ENCODE measurements around the gene SRGAP1. TPM values are rescaled to one million over a fixed set of nuclear protein-coding genes. Genes with fewer than 3 reads are reported as not detected.
"Not testable (repeated sequence)": the region's sequence is repeated elsewhere in the genome, so short reads cannot be mapped to it uniquely, and the experiment has no call there.

SRGAP1 gene
- total RNA-seq, 1 experiment from 2014 or later = 3.7 TPM

DNA sequence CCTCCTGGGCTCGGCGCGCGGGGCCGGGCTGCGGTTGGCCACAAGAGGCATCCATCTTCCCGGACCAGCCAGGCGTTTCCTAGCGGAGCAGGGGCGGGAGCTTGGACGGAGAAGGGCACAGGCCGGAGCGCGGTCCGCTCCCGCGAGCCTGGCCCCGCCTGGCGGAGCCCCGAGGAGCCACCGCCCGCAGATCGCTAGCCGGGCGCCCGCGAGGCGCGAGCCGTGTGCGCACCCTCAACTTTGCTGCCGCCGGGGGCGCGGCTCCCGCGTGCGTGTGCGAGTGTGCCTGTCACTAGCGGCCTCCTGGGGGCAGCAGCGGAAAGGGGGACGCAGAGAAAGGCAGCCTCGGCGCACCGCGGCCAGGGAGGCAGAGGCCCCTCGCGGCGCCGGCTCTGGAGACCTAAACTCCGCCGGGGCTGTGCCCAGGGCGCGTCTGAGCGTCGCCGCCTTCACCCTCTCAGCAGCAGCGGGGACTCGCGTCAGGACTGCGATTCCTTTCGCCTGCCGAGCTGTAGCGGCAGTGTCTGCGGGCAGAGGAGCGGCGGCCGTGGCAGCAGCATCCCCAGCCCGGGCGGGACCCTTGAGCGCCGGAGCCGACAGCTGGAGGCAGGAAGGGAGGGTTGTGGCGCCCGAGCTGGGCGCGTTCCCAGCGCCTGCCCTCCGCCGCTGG lies 644 bp upstream of the SRGAP1 start:
- Histone ChIP-seq H3K27ac (peak overlapping the region; percentile 78), H3K4me1 (replicated peaks) (peaks cover 15% of the 10 kb centered on the region), H3K4me3 (peak overlapping the region; percentile 87), H3K9me3 (replicated peaks) (no peaks in the 10 kb centered on the region), H3K27me3 (replicated peaks) (no peaks in the 10 kb centered on the region), H3K36me3 (peaks cover 6% of the 10 kb centered on the region)
- peak; percentile 95 to 97 for DNase-seq (ENCODE audit: low read depth in 1 of 2, low spot score in 2 of 2)

DNA sequence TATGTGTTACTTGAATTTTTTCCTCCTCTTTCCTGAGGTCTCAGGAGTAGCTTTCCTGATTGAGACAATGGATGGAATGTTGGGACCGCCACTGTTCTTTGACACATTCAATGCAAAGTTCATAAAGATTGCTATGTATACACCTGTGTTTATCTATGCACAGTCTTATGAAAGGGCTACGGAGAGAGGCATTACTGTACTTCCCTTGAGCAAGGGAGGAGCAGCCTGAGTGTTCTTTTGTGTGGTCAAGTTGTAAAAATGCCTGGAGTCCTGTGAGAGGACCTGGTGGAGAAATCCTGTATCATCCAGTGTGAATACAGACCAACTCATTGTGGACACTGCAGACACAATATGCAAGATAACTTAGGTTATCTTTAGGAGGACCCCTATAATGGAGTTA lies 1.2 kb downstream of the SRGAP1 start:
- peaks cover 6% of the 10 kb centered on the region for H3K36me3 ChIP-seq
- no peaks in the 10 kb centered on the region for H3K9me3 ChIP-seq (replicated peaks)
- H3K4me3 ChIP-seq = peak overlapping the region; percentile 87
- H3K4me1 ChIP-seq (replicated peaks) = peaks cover 15% of the 10 kb centered on the region
- DNase-seq (ENCODE audit: low read depth in 1 of 2, low spot score in 2 of 2) = peak in 1 of 2 experiments; percentile 43
- H3K27ac ChIP-seq = no peak overlapping the region
- H3K27me3 ChIP-seq (replicated peaks) = no peaks in the 10 kb centered on the region

DNA sequence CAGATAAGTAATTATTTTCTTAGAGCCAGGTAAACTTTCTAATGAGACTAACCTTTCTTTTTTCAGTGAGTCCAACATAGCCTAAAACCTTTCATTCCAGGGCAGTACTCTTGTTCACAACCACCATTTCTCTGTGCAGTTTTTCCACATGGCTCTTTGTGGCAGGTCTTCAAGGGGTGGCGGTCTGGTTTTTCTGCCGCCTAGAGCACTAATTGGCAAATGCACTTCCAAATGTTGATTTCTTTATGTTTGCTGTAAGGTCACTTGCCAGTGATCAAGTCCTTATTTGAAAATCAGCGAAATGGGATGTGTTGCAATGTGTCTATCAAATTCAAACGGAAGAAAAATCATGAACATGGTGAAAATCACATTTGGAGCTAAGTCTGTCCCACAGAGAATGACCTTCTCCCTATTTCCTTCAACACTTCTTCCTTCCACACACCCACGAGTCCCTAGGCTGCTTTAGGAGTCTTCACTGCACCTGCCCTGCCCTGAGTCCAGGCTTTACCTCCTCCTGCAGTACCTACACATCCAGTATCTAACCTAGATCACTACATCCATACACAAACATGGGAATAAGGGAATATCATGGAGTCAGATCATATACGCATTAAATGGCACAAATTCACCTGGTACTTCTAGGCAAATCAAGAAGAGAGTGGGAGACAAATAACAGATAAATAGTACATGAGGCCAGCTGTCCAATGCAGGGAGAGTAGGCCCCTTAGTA lies 1.9 kb downstream of the SRGAP1 start:
- H3K27ac ChIP-seq = no peak overlapping the region
- H3K4me1 ChIP-seq (replicated peaks) = peaks cover 15% of the 10 kb centered on the region
- no peak for DNase-seq (ENCODE audit: low read depth in 1 of 2, low spot score in 2 of 2)
- no peaks in the 10 kb centered on the region for H3K9me3 ChIP-seq (replicated peaks)
- H3K36me3 ChIP-seq = peaks cover 6% of the 10 kb centered on the region
- peak overlapping the region; percentile 87 for H3K4me3 ChIP-seq
- no peaks in the 10 kb centered on the region for H3K27me3 ChIP-seq (replicated peaks)

DNA sequence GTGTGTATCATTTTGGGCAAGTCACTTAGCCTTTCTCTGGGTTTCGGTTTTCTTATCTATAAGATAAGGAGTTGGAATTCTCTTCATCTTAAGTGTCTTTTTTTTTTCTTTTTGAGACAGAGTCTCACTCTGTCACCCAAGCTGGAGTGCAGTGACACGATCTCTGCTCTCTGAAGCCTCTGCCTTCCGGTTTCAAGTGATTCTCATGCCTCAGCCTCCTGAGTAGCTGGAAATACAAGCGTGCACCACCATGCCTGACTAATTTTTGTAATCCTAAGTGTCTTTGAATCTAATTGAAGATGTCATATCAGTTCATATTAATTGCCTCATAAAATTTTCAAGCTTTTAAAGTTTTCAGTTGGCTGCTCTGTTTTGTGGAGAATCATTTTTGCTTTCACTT lies 4.0 kb downstream of the SRGAP1 start:
- peaks cover 6% of the 10 kb centered on the region for H3K36me3 ChIP-seq
- no peak for DNase-seq (ENCODE audit: low read depth in 1 of 2, low spot score in 2 of 2)
- H3K27ac ChIP-seq = no peak overlapping the region
- H3K4me3 ChIP-seq = no peak overlapping the region
- no peaks in the 10 kb centered on the region for H3K9me3 ChIP-seq (replicated peaks)
- H3K4me1 ChIP-seq (replicated peaks) = peaks cover 11% of the 10 kb centered on the region
- H3K27me3 ChIP-seq (replicated peaks) = no peaks in the 10 kb centered on the region

DNA sequence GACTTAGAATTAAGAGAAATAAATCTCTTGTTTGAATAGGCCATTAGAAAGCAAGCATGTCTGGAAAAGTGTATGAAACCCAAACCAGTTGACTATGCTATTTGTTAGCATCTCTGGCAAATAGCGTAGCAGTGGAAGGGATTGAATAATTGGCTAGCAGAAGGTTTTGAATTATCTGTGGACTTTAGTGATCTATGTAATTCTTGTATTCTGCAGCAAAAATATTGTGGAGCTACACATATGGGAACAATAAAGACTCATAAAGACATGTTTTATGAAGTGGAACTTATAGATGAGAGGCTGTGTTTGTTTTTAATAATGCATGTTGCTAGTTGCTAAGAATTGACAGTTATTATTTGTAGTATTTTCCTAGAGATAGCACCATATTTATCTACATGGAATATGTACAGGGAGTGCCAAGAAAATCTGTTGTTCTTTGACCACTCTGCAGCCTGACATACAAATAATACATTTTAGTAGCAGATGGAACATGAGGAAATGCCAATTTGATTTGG lies 4.7 kb downstream of the SRGAP1 start:
- H3K27me3 ChIP-seq (replicated peaks) = no peaks in the 10 kb centered on the region
- H3K4me3 ChIP-seq = no peak overlapping the region
- peaks cover 3% of the 10 kb centered on the region for H3K36me3 ChIP-seq
- H3K27ac ChIP-seq = no peak overlapping the region
- H3K4me1 ChIP-seq (replicated peaks) = peaks cover 11% of the 10 kb centered on the region
- no peak for DNase-seq (ENCODE audit: low read depth in 1 of 2, low spot score in 2 of 2)
- no peaks in the 10 kb centered on the region for H3K9me3 ChIP-seq (replicated peaks)

DNA sequence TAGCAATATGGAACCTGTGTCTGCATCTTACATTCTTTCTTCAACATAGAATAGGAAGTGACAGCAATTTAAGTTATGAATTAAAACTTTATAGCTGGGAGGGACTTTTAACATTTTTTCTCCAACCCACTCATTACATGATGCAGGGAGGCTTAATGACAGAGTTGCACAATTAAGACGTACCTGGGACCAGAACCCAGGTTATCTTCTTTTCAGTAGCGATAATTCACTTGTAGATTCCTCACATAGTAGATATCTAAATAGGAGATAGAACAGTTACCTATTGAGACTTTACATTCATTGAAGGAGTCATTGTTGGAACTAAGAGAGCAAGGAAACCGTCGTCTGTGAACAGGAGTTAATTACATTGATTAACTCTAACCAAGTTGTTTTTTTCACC lies 5.1 kb downstream of the SRGAP1 start:
- Histone ChIP-seq H3K36me3 (no peaks in the 10 kb centered on the region), H3K27ac (no peak overlapping the region), H3K4me1 (replicated peaks) (peaks cover 11% of the 10 kb centered on the region), H3K9me3 (replicated peaks) (no peaks in the 10 kb centered on the region), H3K4me3 (no peak overlapping the region), H3K27me3 (replicated peaks) (no peaks in the 10 kb centered on the region)
- DNase-seq (ENCODE audit: low read depth in 1 of 2, low spot score in 2 of 2) = no peak

DNA sequence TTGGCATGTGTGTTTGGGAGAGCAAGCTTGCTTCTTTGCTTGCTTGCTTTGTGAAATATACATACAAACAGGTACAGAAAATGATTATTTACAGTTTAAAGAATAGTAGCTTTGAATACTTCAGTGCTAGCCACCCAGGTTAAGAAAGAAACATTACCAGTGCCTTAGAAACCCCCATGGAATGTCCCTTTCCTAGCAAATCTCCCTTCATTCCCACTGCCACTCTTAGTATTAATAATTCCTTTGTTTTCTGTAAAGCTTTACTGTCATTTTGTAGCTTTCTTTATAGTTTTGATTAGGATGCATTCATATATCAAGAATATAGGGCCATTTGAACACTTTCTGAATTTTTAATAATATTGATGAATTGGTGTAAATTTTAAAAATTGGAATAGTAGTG lies 9.5 kb downstream of the SRGAP1 start:
- H3K4me3 ChIP-seq = no peak overlapping the region
- H3K27ac ChIP-seq = no peak overlapping the region
- no peaks in the 10 kb centered on the region for H3K9me3 ChIP-seq (replicated peaks)
- H3K4me1 ChIP-seq (replicated peaks) = peaks cover 5% of the 10 kb centered on the region
- H3K27me3 ChIP-seq (replicated peaks) = no peaks in the 10 kb centered on the region
- no peaks in the 10 kb centered on the region for H3K36me3 ChIP-seq
- no peak for DNase-seq (ENCODE audit: low read depth in 1 of 2, low spot score in 2 of 2)

DNA sequence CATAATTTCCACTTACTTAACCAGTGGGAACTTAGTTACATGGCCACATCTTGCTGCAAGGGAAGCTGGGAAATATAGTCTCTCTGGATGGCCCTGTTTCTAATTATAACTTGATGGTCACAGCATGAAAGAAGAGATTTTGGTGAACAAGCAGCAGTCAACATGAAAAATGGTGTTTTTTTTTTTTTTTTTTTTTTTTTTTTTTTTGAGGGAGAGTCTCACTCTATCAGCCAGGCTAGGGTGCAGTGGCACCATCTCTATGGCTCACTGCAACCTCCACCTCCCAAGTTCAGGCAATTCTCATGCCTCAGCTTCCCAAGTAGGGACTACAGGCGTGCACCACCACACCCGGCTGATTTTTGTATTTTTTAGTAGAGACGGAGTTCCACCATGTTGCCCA lies 10.8 kb downstream of the SRGAP1 start:
- no peak for DNase-seq (ENCODE audit: low read depth in 1 of 2, low spot score in 2 of 2)
- Histone ChIP-seq H3K36me3 (no peaks in the 10 kb centered on the region), H3K9me3 (replicated peaks) (no peaks in the 10 kb centered on the region), H3K27ac (no peak overlapping the region), H3K4me1 (replicated peaks) (peaks cover 5% of the 10 kb centered on the region), H3K4me3 (no peak overlapping the region), H3K27me3 (replicated peaks) (no peaks in the 10 kb centered on the region)

DNA sequence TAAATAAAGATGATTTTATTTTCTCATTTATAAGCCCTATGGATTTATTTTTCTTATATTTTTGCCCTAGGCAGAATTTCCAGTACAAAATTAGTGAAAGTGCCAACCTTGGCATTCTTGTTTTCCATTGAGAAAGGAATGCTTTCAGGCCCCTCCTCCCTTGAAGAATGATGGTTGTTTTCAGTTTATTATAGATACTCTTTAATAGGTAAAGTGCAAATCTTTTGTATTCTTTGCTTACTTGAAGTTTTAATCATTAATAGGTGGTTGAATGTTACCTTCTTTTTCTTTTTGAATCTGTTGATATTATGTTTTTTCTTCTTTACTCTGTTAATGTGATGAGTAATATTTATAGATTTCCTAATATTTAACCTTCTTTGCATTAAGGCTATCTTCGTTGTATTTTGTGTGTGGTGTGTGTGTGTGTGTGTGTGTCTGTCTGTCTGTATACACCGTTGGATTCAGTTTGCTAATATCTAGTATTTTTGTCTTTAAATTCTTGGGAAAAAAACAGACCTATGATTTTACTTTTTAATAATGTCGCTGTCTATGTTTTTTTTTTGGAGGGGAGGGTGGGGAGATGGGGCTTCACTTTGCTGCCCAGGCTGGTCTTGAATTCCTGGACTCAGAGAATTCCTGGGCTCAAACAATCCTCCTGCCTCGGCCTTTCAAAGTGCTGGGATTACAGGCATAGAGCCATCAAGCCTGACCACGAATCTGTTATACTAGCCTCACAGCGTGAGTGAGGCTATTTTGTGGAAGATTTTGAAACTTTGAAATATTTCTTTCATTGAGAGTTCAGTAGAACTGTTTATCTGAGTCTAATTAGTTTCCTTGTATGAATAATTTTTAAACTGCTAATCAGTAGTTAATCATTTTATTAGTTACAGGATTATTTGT lies 13.5 kb downstream of the SRGAP1 start:
- Histone ChIP-seq H3K27me3 (replicated peaks) (no peaks in the 10 kb centered on the region), H3K4me1 (replicated peaks) (peaks cover 23% of the 10 kb centered on the region), H3K27ac (no peak overlapping the region), H3K9me3 (replicated peaks) (no peaks in the 10 kb centered on the region), H3K4me3 (no peak overlapping the region), H3K36me3 (no peaks in the 10 kb centered on the region)
- DNase-seq (ENCODE audit: low read depth in 1 of 2, low spot score in 2 of 2) = no peak

DNA sequence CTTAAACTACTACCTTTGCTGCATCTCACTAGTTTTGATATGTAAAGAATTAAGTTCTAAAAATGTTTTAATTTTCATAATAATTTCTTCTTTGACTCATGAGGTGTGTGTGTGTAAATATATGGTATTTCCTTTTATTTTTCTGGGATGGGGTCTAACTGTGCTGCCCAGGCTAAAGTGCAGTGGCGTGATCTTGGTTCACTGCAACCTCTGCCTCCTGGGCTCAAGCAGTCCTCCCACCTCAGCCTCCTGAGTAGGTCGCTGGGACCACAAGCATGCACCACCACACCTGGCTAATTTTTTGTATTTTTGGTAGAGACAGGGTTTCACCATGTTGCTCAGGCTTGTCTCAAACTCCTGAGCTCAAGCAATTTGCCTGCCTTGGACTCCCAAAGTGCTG lies 15.4 kb downstream of the SRGAP1 start:
- not testable (repeated sequence) for H3K9me3 ChIP-seq (replicated peaks); H3K36me3 ChIP-seq; DNase-seq (ENCODE audit: low read depth in 1 of 2, low spot score in 2 of 2); H3K27ac ChIP-seq; H3K4me3 ChIP-seq; H3K27me3 ChIP-seq (replicated peaks)
- peaks cover 35% of the 10 kb centered on the region for H3K4me1 ChIP-seq (replicated peaks)

DNA sequence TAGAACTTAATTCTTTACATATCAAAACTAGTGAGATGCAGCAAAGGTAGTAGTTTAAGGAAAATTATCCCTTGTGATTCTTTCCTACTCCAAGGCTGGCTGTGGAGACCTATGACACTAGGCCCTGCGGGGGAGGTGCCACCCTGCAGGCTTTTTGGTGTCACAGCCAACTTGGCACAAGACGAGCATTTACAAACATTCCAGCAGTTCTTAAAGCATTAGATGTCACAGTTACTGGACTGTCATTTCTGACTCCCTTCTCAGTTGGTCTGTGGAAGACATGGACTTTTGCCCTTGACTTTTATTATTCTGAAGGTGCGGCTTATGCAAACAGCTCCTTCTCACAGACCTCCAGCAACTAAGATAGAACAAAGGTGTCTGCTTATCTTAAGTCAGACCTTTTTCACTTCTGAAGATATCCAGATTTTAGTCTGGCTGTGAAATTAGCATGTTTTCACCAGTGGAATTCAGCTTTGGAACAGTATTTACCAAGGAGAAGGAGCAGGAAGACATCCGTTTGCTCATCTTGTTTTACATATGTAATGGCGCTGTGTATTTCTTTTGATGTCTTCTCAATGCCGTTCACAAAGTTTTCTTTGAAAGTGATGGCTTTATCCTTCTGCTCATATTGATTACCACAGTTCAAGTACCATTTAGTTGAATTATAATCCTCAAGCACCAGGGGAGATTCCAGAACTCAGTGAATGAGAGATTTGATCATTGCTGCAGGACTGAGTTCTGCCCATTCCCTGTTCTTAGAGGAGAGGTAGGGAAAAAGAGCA lies 17.9 kb downstream of the SRGAP1 start:
- DNase-seq (ENCODE audit: low read depth in 1 of 2, low spot score in 2 of 2) = peak; percentile 42 to 58
- H3K4me1 ChIP-seq (replicated peaks) = peaks cover 35% of the 10 kb centered on the region
- no peaks in the 10 kb centered on the region for H3K27me3 ChIP-seq (replicated peaks)

DNA sequence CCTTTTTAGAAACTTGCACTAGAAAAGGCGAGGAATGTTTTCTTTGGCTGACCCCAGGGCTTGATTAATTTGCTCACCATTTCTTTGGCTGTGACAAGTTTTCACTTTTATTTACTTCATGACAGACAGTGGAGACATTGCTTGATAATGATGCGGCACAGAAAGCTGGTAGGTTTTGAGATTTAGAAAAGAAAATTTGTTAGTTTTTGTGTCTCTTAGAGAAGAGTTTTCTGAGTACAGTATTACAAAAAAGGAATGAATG lies 18.4 kb downstream of the SRGAP1 start:
- peaks cover 31% of the 10 kb centered on the region for H3K4me1 ChIP-seq (replicated peaks)
- no peaks in the 10 kb centered on the region for H3K36me3 ChIP-seq
- H3K9me3 ChIP-seq (replicated peaks) = no peaks in the 10 kb centered on the region
- H3K4me3 ChIP-seq = no peak overlapping the region
- no peak for DNase-seq (ENCODE audit: low read depth in 1 of 2, low spot score in 2 of 2)
- H3K27ac ChIP-seq = 0 out of 2 replicates have a peak overlapping the region, but pooled peaks have one; percentile 30
- H3K27me3 ChIP-seq (replicated peaks) = no peaks in the 10 kb centered on the region

More for the DNA sequence above, 17.9 kb downstream of the SRGAP1 start:
- Histone ChIP-seq H3K4me3 (no peak overlapping the region), H3K36me3 (no peaks in the 10 kb centered on the region), H3K9me3 (replicated peaks) (no peaks in the 10 kb centered on the region), H3K27ac (peak overlapping the region; percentile 30; the same call in 1 of the 2 replicates)

Measured in SJSA1 (cell line).